ENCODE measurements around the gene MZT1. TPM values are rescaled to one million over a fixed set of nuclear protein-coding genes. Genes with fewer than 3 reads are reported as not detected.

Gene MZT1
- total and polyA plus RNA-seq, 9 of the 15 experiments (the other 6 are each of a cell fraction or from before 2014, with no cell fraction given), result 15.3 to 31.6 (median 24.1) TPM

- BruUV-seq (replicated peaks), result no TSS peak
- no peak overlapping the region for H3K4me3 ChIP-seq
- no peak overlapping the region for H3K9ac ChIP-seq (ENCODE audit: insufficient read depth in 1 of 2, low read depth in 2 of 2, low read length in 2 of 2)
- POLR2A ChIA-PET, result no interaction called here
- ATAC-seq, result no peak
- no peaks in the 10 kb centered on the region for H3K4me1 ChIP-seq (replicated peaks in 1 of 2; ENCODE audit: control insufficient read depth in 2 of 2, insufficient read depth in 2 of 2, low read length in 2 of 2)
- no peak for DNase-seq (ENCODE audit: extremely low read depth in 1 of 4, low spot score in 3 of 4)
- no peaks in the 10 kb centered on the region for H3K27me3 ChIP-seq (ENCODE audit: control insufficient read depth in 2 of 2, insufficient read depth in 2 of 2, low read length in 2 of 2)
- H3K27ac ChIP-seq (ENCODE audit: extremely low read depth, low read depth, low read length), result no peak overlapping the region
- CTCF ChIA-PET (ENCODE audit: low intra/inter-chr PET ratio), result no interaction called here
- TF ChIP-seq KDM2B (CRISPR knock-in tag; IDR thresholded peaks at IDR 0.05) (no peak), PATZ1 (CRISPR knock-in tag; IDR thresholded peaks at IDR 0.05; ENCODE audit: borderline replicate concordance) (no peak), BCOR (IDR thresholded peaks at IDR 0.05) (no peak), KHSRP (IDR thresholded peaks at IDR 0.05) (no peak), CBX8 (IDR thresholded peaks at IDR 0.05; ENCODE audit: borderline replicate concordance, extremely low read depth, low read depth, low read length, poor library complexity, severe bottlenecking) (no peak), ZNF217 (CRISPR knock-in tag; IDR thresholded peaks at IDR 0.05) (no peak), FOXK2 (conservative IDR thresholded peaks at IDR 0.05 in 1 of 2, IDR thresholded peaks at IDR 0.05 in 1 of 2; ENCODE audit: low read depth in 2 of 2) (no peak), ZNF696 (CRISPR knock-in tag; conservative IDR thresholded peaks at IDR 0.05) (no peak), NRF1 (conservative IDR thresholded peaks at IDR 0.05 in 1 of 2, IDR thresholded peaks at IDR 0.05 in 1 of 2) (no peak), NFRKB (IDR thresholded peaks at IDR 0.05; ENCODE audit: low read depth) (no peak), SMARCA4 (IDR thresholded peaks at IDR 0.05) (no peak), NFE2L1 (tag; IDR thresholded peaks at IDR 0.05; ENCODE audit: borderline replicate concordance, low read depth) (no peak), E2F3 (CRISPR knock-in tag; IDR thresholded peaks at IDR 0.05) (no peak), KDM1A (IDR thresholded peaks at IDR 0.05) (no peak)
- TF ChIP-seq, protein P1, sequence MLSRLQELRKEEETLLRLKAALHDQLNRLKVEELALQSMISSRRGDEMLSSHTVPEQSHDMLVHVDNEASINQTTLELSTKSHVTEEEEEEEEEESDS (CRISPR knock-in tag; IDR thresholded peaks at IDR 0.05), result no peak
- peaks cover 88% of the 10 kb centered on the region for H3K36me3 ChIP-seq (ENCODE audit: control insufficient read depth, insufficient read depth, low read length)
- FAIRE-seq, result no peak
- no peaks in the 10 kb centered on the region for H3K9me3 ChIP-seq (replicated peaks; ENCODE audit: control insufficient read depth, insufficient read depth, low read depth, low read length)
- H3K9me1 ChIP-seq (ENCODE audit: control insufficient read depth, insufficient read depth, low read length), result no peaks in the 10 kb centered on the region
- in situ Hi-C loops (cut with MboI) (no loop called here), intact Hi-C loops (cut with micrococcal nuclease) (no loop called here)
- H4K20me1 ChIP-seq (replicated peaks; ENCODE audit: control insufficient read depth, insufficient read depth, low read length), result no peaks in the 10 kb centered on the region
- no peak overlapping the region for H2AFZ ChIP-seq (ENCODE audit: low read depth, low read length)
- H3K4me2 ChIP-seq (ENCODE audit: insufficient read depth, low read length), result no peak overlapping the region
- H3K79me2 ChIP-seq (ENCODE audit: control insufficient read depth, insufficient read depth, low read length), result no peaks in the 10 kb centered on the region
- 80% methylated on average over 3 of the region's 3 CpGs for WGBS (ENCODE audit: insufficient coverage, low coverage, missing lambda C conversion rate)
Observed at GRCh38 chr13:72760189-72760588, 32.8 kb upstream of the MZT1 start.
